Astrocyte of the spinal cord (primary cell): ENCODE results near the gene PCDHB13.
"Not testable (repeated sequence)": the region's sequence is repeated elsewhere in the genome, so short reads cannot be mapped to it uniquely, and the experiment has no call there.

Experiments
- DNase-seq: peaks from one replicate; pipeline ENCODE4 v3.0.0; 2011; ENCODE audit warnings: low read depth, low spot score
- H3K4me3 ChIP-seq: 2 replicates; pipeline ENCODE4 v1.5.1; 2011; ENCODE audit warnings: low read depth, mild to moderate bottlenecking, low read length, moderate library complexity
- in situ Hi-C: cut with HindIII; loops from 2 replicates; pipeline ENCODE4 v1.10.0; 2017; ENCODE audit warnings: low sequenced_read_pairs
- TF ChIP-seq, protein P1 (sequence below): IDR thresholded peaks from 2 replicates; pipeline ENCODE4 v1.5.1; 2012; ENCODE audit warnings: low read depth, mild to moderate bottlenecking, low read length, inconsistent platforms

The PCDHB13 gene

DNA sequence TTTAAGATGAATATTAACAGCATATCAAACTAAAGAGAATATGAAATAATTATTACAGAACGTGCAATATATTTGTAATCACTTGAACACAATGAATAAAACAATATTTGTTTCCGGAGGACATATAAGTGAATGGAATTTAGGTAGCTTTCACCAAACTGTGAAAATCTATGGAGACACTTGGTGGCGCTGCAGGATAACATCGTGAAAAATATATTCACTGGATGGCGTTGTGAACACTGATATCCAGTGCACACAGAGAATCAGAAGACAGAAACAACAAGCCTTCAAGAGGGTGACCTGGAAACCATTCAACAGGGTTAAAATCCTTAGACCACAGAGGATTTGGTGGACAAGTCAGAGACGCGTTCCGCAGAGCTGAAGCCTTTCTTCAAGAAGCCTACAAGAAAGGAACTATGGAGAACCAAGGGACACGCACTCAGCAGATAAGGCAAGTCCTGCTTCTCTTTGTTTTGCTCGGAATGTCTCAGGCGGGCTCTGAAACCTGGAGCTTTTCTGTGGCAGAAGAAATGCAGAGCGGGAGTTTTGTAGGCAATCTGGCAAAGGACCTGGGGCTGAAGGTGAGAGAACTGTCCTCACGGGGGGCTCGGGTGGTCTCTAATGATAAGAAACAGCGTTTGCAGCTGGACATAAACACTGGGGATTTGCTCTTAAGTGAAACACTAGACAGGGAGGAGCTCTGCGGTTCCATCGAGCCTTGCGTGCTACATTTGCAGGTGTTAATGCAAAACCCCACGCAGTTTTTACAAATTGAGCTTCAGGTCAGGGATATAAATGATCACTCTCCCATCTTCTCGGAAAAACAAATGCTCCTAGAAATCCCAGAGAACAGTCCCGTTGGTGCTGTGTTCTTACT lies 14.1 kb upstream of the PCDHB13 start, which contains the start of gene PCDHB11:
Gene PCDHB11 (plus strand): TSS at position 269 of the 877 bp plus-strand sequence. CDS start 148 bp downstream, at position 417.
- in situ Hi-C loops = no loop called here
- DNase-seq = no peak
- TF ChIP-seq, protein P1, sequence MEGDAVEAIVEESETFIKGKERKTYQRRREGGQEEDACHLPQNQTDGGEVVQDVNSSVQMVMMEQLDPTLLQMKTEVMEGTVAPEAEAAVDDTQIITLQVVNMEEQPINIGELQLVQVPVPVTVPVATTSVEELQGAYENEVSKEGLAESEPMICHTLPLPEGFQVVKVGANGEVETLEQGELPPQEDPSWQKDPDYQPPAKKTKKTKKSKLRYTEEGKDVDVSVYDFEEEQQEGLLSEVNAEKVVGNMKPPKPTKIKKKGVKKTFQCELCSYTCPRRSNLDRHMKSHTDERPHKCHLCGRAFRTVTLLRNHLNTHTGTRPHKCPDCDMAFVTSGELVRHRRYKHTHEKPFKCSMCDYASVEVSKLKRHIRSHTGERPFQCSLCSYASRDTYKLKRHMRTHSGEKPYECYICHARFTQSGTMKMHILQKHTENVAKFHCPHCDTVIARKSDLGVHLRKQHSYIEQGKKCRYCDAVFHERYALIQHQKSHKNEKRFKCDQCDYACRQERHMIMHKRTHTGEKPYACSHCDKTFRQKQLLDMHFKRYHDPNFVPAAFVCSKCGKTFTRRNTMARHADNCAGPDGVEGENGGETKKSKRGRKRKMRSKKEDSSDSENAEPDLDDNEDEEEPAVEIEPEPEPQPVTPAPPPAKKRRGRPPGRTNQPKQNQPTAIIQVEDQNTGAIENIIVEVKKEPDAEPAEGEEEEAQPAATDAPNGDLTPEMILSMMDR = no peak
- H3K4me3 ChIP-seq = no peak within 1 kb of the TSS

DNA sequence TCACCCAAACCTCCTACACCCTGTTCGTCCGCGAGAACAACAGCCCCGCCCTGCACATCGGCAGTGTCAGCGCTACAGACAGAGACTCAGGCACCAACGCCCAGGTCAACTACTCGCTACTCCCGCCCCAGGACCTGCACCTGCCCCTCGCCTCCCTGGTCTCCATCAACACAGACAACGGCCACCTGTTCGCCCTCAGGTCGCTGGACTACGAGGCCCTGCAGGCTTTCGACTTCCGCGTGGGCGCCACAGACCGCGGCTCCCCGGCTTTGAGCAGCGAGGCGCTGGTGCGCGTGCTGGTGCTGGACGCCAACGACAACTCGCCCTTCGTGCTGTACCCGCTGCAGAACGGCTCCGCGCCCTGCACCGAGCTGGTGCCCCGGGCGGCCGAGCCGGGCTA lies 12.6 kb upstream of the PCDHB13 start:
- H3K4me3 ChIP-seq, DNase-seq, in situ Hi-C loops: not testable (repeated sequence)

DNA sequence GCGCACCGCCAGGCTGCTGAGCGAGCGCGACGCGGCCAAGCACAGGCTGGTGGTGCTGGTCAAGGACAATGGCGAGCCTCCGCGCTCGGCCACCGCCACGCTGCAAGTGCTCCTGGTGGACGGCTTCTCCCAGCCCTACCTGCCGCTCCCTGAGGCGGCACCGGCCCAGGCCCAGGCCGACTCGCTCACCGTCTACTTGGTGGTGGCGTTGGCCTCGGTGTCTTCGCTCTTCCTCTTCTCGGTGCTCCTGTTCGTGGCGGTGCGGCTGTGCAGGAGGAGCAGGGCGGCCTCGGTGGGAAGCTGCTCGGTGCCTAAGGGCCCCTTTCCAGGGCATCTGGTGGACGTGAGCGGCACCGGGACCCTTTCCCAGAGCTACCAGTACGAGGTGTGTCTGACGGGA lies 12.1 kb upstream of the PCDHB13 start:
- DNase-seq, H3K4me3 ChIP-seq, in situ Hi-C loops: not testable (repeated sequence)

DNA sequence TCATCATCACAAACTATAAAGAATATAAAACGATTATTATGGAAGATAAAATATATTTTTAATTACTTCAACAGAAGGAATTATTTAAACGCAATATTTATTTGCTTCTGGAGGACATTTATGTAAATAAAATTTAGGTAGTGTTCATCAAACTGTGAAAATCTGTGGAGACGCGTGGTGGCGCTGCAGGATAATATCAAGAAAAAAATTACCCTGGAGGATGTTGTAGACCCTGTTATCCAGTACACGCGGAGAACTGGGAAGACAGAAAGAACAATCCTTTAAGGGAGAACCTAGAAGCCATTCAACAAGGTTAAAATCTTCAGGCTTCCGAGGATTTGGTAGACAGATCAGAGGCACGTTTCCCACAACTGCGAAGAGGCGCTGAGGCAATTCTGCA lies 5.2 kb upstream of the PCDHB13 start, which contains the start of gene PCDHB12:
Gene PCDHB12 (plus strand): TSS at position 242 of the 400 bp plus-strand sequence. CDS start 189 bp downstream, outside the sequence.
- no peak for DNase-seq
- TF ChIP-seq, protein P1 = no peak
- no peak within 1 kb of the TSS for H3K4me3 ChIP-seq
- in situ Hi-C loops = no loop called here

DNA sequence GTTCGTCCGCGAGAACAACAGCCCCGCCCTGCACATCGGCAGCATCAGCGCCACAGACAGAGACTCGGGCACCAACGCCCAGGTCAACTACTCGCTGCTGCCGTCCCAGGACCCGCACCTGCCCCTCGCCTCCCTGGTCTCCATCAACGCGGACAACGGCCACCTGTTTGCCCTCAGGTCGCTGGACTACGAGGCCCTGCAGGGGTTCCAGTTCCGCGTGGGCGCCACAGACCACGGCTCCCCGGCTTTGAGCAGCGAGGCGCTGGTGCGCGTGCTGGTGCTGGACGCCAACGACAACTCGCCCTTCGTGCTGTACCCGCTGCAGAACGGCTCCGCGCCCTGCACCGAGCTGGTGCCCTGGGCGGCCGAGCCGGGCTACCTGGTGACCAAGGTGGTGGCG lies 3.4 kb upstream of the PCDHB13 start:
- DNase-seq, in situ Hi-C loops, H3K4me3 ChIP-seq: not testable (repeated sequence)

DNA sequence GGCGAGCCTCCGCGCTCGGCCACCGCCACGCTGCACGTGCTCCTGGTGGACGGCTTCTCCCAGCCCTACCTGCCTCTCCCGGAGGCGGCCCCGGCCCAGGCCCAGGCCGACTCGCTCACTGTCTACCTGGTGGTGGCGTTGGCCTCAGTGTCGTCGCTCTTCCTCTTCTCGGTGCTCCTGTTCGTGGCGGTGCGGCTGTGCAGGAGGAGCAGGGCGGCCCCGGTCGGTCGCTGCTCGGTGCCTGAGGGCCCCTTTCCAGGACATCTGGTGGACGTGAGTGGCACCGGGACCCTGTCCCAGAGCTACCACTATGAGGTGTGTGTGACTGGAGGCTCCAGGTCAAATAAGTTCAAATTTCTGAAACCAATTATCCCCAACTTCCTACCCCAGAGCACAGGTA lies 2.9 kb upstream of the PCDHB13 start:
- DNase-seq, H3K4me3 ChIP-seq, in situ Hi-C loops: not testable (repeated sequence)

DNA sequence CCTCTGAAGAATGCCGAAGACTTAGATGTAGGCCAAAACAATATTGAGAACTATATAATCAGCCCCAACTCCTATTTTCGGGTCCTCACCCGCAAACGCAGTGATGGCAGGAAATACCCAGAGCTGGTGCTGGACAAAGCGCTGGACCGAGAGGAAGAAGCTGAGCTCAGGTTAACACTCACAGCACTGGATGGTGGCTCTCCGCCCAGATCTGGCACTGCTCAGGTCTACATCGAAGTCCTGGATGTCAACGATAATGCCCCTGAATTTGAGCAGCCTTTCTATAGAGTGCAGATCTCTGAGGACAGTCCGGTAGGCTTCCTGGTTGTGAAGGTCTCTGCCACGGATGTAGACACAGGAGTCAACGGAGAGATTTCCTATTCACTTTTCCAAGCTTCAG lies 864 bp downstream of the PCDHB13 start:
- H3K4me3 ChIP-seq, in situ Hi-C loops, DNase-seq: not testable (repeated sequence)

DNA sequence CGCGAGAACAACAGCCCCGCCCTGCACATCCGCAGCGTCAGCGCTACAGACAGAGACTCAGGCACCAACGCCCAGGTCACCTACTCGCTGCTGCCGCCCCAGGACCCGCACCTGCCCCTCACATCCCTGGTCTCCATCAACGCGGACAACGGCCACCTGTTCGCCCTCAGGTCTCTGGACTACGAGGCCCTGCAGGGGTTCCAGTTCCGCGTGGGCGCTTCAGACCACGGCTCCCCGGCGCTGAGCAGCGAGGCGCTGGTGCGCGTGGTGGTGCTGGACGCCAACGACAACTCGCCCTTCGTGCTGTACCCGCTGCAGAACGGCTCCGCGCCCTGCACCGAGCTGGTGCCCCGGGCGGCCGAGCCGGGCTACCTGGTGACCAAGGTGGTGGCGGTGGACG lies 1.8 kb downstream of the PCDHB13 start:
- DNase-seq, in situ Hi-C loops, H3K4me3 ChIP-seq: not testable (repeated sequence)

DNA sequence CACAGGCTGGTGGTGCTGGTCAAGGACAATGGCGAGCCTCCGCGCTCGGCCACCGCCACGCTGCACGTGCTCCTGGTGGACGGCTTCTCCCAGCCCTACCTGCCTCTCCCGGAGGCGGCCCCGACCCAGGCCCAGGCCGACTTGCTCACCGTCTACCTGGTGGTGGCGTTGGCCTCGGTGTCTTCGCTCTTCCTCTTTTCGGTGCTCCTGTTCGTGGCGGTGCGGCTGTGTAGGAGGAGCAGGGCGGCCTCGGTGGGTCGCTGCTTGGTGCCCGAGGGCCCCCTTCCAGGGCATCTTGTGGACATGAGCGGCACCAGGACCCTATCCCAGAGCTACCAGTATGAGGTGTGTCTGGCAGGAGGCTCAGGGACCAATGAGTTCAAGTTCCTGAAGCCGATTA lies 2.3 kb downstream of the PCDHB13 start:
- in situ Hi-C loops, DNase-seq, H3K4me3 ChIP-seq: not testable (repeated sequence)

DNA sequence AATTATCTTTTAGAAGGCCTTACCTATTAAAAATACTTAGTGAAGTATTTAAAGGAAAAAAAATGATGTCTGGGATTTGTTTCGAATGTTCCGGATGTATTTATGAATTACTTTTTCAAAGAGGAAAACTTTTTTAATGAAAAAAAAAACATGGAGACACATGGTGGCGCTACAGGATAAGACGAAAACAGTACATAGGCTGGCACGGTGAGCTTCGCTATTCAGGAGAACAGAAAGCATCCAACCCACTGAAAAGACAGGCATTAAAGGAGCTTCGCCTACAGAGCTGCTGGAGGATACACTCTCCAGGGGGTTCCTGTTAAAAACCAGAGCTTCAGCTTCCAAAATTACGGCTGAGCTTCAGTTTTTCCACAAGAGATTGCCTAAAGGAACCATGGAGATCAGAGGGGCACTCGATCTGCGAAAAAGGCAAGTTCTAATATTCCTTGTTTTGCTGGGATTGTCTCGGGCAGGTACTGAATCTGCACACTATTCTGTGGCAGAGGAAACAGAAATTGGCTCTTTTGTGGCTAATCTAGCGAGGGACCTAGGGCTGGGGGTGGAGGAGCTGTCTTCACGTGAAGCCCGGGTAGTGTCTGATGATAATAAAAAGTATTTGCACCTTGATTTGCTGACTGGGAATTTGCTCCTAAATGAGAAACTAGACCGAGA lies 9.5 kb downstream of the PCDHB13 start, which contains the start of gene PCDHB14:
Gene PCDHB14 (plus strand): TSS at position 232 of the 672 bp plus-strand sequence. CDS start 163 bp downstream, at position 395.
- no peak for DNase-seq
- in situ Hi-C loops = no loop called here
- no peak within 1 kb of the TSS for H3K4me3 ChIP-seq
- TF ChIP-seq, protein P1 = no peak

DNA sequence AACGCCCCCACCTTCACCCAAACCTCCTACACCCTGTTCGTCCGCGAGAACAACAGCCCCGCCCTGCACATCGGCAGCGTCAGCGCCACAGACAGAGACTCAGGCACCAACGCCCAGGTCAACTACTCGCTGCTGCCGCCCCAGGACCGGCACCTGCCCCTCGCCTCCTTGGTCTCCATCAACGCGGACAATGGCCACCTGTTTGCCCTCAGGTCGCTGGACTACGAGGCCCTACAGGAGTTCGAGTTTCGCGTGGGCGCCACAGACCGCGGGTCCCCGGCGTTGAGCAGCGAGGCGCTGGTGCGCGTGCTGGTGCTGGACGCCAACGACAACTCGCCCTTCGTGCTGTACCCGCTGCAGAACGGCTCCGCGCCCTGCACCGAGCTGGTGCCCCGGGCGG lies 11.1 kb downstream of the PCDHB13 start:
- DNase-seq, H3K4me3 ChIP-seq, in situ Hi-C loops: not testable (repeated sequence)

DNA sequence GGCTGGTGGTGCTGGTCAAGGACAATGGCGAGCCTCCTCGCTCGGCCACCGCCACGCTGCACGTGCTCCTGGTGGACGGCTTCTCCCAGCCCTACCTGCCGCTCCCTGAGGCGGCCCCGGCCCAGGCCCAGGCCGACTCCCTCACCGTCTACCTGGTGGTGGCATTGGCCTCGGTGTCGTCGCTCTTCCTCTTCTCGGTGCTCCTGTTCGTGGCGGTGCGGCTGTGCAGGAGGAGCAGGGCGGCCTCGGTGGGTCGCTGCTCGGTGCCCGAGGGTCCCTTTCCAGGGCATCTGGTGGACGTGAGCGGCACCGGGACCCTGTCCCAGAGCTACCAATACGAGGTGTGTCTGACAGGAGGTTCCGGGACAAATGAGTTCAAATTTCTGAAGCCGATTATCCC lies 11.7 kb downstream of the PCDHB13 start:
- in situ Hi-C loops, DNase-seq, H3K4me3 ChIP-seq: not testable (repeated sequence)
